GM18505 (cell line): ENCODE data around the gene PRKG1.

Experiments used
- ATAC-seq: cut with Tn5 transposase; IDR thresholded peaks from one replicate; pipeline ENCODE4 v1.9.1; 2021; ENCODE audit not compliant: unreplicated experiment
- POLR2A ChIP-seq: IDR thresholded peaks from 4 replicates; pipeline ENCODE4 v1.6.1; 2011; ENCODE audit warnings: borderline replicate concordance; ENCODE audit not compliant: insufficient read depth, insufficient read length; ENCODE audit errors: extremely low read depth

The PRKG1 gene

GRCh38 chr10:52334595-52334994 is 1260.3 kb downstream of the PRKG1 start:
- TF ChIP-seq POLR2A = no peak
- ATAC-seq = no peak

- TF ChIP-seq POLR2A = no peak
- ATAC-seq = no peak
These were observed 1261.4 kb downstream of the PRKG1 start for GRCh38 chr10:52335665-52336064.

GRCh38 chr10:52337225-52337624 is 1262.9 kb downstream of the PRKG1 start:
- ATAC-seq = no peak
- TF ChIP-seq POLR2A = no peak

- no peak for ATAC-seq
- no peak for TF ChIP-seq POLR2A
These were observed 1269.2 kb downstream of the PRKG1 start for GRCh38 chr10:52343439-52343838.

GRCh38 chr10:52346394-52347326 is 1272.4 kb downstream of the PRKG1 start:
- no peak for TF ChIP-seq POLR2A
- ATAC-seq = no peak

GRCh38 chr10:52347327-52347667 is 1273.0 kb downstream of the PRKG1 start:
- no peak for ATAC-seq
- no peak for TF ChIP-seq POLR2A
